Suprapubic skin (tissue), 4 donors: ENCODE results near the gene PREX1. TPM values are rescaled to one million over a fixed set of nuclear protein-coding genes. Genes with fewer than 3 reads are reported as not detected.
A peak's percentile ranks its signal among the peaks of the same experiment; 100 is the strongest.

Experiments
- DNase-seq, 2 donors: peaks; one replicate each; pipeline ENCODE4 v3.0.0-alpha.2; 2019; ENCODE audit warnings: low spot score in 2 of 2
- H3K27ac ChIP-seq: fragments of 200-600 bp; sonication (generic); one replicate; pipeline ENCODE4 v1.5.1; 2019
- H3K27me3 ChIP-seq: fragments of 200-600 bp; sonication (generic); one replicate; pipeline ENCODE4 v1.5.1; 2019
- H3K36me3 ChIP-seq: fragments of 200-600 bp; sonication (generic); one replicate; pipeline ENCODE4 v1.5.1; 2019
- H3K4me1 ChIP-seq: fragments of 200-600 bp; sonication (generic); one replicate; pipeline ENCODE4 v1.5.1; 2019
- H3K4me3 ChIP-seq: fragments of 200-600 bp; sonication (generic); one replicate; pipeline ENCODE4 v1.5.1; 2019; ENCODE audit warnings: mild to moderate bottlenecking
- H3K9me3 ChIP-seq: fragments of 200-600 bp; sonication (generic); one replicate; pipeline ENCODE4 v1.5.1; 2019
- EP300 ChIP-seq: sonication (generic); formaldehyde crosslinking; IDR thresholded peaks from one replicate; pipeline ENCODE4 v1.6.1; 2017; ENCODE audit warnings: antibody characterized with exemption
- POLR2A ChIP-seq, 2 donors: fragments of 450-650 bp; IDR thresholded peaks; one replicate each; pipeline ENCODE4 v1.6.1; 2017; ENCODE audit warnings: antibody characterized with exemption in 2 of 2, mild to moderate bottlenecking in 2 of 2, moderate library complexity in 2 of 2
- POLR2AphosphoS5 ChIP-seq, 3 donors: sonication (generic); formaldehyde crosslinking; IDR thresholded peaks; one replicate each; pipeline ENCODE4 v1.6.1; 2017; ENCODE audit warnings: antibody characterized with exemption in 3 of 3
- WGBS: methylation state at CpG from one replicate; pipeline ENCODE4 v1.1.5; 2018; 5-methylcytosine and 5-hydroxymethylcytosine counted together
- total RNA-seq, 4 donors: library from RNA; depleted of rRNA; stranded (reverse); fragments of >200 nt; gene quantifications; one replicate each; pipeline ENCODE4 v1.1.0, GENCODE V29; 2016
- TF ChIP-seq, protein P1 (sequence below), 2 donors: fragments of 200-600 bp in 1 of 2; fragments of 450-650 bp in 1 of 2; sonication (generic) in 1 of 2; IDR thresholded peaks; one replicate each; pipeline ENCODE4 v1.5.1; 2016 to 2019; ENCODE audit warnings: antibody characterized with exemption in 2 of 2, mild to moderate bottlenecking in 1 of 2, moderate library complexity in 1 of 2

Gene PREX1
- total RNA-seq, 4 donors from 2014 or later = 4.7 to 15.1 (median 10.2) TPM

DNA sequence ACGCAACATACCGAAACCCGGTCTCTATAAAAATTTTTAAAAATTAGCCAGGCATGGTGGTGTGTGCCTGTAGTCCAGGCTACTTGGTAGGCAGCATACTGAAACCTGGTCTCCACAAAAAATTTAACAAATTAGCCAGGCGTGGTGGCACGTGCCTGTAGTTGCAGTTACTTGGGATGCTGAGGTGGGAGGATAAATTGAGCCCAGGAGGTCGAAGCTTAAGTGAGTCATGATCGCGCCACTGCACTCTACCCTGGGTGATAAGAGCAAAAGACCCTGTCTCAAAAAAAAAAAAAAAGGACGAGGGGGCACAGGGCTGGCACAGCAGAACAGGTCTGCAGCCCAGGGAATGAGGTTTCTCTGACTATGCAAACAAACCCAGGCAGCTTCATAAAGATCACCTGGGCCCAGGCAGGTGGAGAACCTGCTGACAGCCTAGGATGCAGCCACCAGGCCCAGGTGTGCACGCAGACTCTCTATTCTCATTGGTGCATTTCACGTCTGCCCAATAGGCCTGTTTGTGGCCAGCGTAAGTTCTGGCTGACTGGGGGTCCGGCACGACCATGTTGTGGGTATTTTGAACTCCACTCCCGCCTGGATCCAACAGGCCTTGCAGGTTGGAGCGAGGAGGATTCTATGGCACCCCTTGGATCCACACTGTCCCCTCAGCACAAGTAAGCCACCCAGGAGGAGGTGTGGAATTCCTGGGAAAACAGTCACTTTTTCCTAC is 204.5 kb downstream of the PREX1 start:
- no peak overlapping the region for H3K27ac ChIP-seq
- DNase-seq = no peak
- H3K27me3 ChIP-seq = no peaks in the 10 kb centered on the region
- TF ChIP-seq POLR2AphosphoS5 (IDR thresholded peaks at IDR 0.05) (no peak), EP300 (no peak), POLR2A (IDR thresholded peaks at IDR 0.05) (no peak)
- TF ChIP-seq, protein P1, sequence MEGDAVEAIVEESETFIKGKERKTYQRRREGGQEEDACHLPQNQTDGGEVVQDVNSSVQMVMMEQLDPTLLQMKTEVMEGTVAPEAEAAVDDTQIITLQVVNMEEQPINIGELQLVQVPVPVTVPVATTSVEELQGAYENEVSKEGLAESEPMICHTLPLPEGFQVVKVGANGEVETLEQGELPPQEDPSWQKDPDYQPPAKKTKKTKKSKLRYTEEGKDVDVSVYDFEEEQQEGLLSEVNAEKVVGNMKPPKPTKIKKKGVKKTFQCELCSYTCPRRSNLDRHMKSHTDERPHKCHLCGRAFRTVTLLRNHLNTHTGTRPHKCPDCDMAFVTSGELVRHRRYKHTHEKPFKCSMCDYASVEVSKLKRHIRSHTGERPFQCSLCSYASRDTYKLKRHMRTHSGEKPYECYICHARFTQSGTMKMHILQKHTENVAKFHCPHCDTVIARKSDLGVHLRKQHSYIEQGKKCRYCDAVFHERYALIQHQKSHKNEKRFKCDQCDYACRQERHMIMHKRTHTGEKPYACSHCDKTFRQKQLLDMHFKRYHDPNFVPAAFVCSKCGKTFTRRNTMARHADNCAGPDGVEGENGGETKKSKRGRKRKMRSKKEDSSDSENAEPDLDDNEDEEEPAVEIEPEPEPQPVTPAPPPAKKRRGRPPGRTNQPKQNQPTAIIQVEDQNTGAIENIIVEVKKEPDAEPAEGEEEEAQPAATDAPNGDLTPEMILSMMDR (IDR thresholded peaks at IDR 0.05) = no peak
- H3K9me3 ChIP-seq = no peaks in the 10 kb centered on the region
- no peak overlapping the region for H3K4me3 ChIP-seq
- WGBS = 94% methylated on average over 16 of the region's 16 CpGs
- H3K4me1 ChIP-seq = peaks cover 24% of the 10 kb centered on the region
- peaks cover 5% of the 10 kb centered on the region for H3K36me3 ChIP-seq

DNA sequence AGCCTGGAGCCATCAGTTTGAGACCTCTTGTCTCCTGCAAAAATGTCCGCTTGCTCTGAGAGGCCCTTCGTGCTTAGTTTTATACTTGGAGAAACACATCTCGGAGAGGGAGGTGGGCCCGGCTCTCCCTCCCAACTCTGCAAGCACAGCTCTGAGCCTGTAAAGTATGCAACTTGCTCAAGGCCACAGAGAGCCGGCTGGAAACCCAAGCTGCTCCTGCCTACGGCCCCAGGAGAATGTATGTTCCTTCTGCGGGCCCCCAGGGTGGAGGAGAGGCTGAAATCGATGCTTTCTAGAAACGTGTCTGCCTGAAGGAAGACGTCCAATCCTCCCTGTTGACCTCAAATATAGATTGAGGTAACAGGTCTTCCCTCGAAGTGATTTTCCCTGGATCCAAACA is 205.4 kb downstream of the PREX1 start:
- WGBS = 75% methylated on average over 11 of the region's 11 CpGs
- no peak for TF ChIP-seq POLR2A (IDR thresholded peaks at IDR 0.05)
- no peak for DNase-seq
- Histone ChIP-seq H3K27ac (no peak overlapping the region), H3K4me1 (peaks cover 24% of the 10 kb centered on the region), H3K27me3 (no peaks in the 10 kb centered on the region), H3K36me3 (peaks cover 5% of the 10 kb centered on the region), H3K9me3 (no peaks in the 10 kb centered on the region), H3K4me3 (no peak overlapping the region)

DNA sequence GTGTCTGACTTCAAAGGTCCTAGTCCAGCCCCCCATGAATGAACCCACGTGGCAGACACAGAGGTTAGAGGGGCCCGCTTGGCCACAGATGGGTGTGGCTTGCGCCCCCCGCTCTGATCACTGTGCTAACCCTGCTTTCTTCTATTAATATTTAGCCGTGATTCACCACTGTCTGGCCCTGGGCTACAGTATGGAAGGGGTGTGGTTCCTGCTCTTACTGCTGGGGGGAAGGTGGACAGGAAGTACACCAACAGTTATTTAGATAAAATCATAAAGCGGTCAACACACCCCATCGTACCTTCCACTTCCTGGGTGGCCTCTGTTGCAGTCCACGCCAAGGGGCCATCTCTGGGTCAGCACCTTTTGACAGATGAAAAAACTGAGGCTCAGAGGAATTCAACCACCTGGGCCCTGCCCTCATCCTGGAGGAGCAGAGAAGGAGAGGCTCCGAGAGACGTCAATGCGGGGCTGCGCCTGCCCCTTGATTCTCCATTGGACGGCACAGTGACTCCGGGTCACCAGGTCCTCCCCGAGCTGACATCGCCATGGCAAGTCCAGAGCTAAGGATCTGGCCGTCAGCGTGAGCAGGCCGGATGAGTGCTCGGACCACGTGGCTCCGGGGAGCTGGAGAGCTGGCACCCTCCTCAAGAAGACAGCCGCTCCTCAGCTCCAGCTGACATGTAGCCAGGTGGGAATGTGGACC is 206.3 kb downstream of the PREX1 start:
- WGBS = 47% methylated on average over 20 of the region's 23 CpGs
- DNase-seq = no peak
- H3K27ac ChIP-seq = no peak overlapping the region
- H3K9me3 ChIP-seq = no peaks in the 10 kb centered on the region
- TF ChIP-seq EP300 = no peak
- TF ChIP-seq, protein P1 (IDR thresholded peaks at IDR 0.05) = no peak
- TF ChIP-seq POLR2A (IDR thresholded peaks at IDR 0.05) = no peak
- TF ChIP-seq POLR2AphosphoS5 (IDR thresholded peaks at IDR 0.05) = no peak
- H3K36me3 ChIP-seq = peaks cover 5% of the 10 kb centered on the region
- no peaks in the 10 kb centered on the region for H3K27me3 ChIP-seq
- H3K4me1 ChIP-seq = peaks cover 24% of the 10 kb centered on the region
- H3K4me3 ChIP-seq = no peak overlapping the region

DNA sequence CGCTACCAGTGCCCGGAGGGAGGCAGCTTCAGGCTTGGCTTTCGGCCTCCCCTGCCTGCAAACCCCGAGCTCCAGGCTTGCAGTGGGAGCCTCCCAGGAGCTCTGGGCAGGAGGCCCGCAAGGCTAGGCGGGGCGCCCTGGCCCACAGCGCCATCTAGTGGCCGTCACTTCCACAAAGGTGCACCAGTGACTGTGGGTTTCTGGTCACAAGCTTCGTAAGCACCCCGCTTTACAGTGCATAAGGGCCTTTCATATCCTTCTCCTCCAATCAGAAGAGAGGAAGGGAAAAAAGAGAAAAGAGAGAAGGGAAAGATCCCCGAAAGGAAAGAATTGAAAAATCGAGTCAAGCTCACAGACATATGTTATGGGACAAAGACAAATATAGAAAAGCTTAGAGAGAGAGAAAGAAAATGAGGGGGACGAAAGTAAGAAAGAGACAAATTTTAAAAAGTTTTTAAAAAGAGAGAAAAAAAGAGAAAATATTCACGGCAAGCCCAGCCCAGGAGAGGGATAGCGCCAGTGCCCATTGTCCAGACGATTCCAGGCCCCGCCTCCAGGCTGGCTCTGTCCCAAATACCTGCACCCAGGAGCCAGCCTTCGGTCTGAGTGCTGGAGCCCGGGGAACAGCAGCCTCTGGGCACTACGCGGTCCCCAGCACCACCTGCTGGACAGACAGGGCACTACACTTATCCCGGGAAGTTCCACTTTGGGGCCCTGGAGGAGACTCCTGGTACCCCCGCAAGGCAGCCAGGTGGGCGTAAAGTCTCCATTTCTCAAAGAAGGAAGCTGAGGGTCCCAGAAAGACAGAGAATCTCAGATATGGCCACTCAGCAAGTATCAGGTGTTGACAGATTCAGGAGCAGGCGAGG is 207.1 kb downstream of the PREX1 start:
- 5% methylated on average over 26 of the region's 26 CpGs for WGBS
- Histone ChIP-seq H3K27ac (no peak overlapping the region), H3K4me3 (peak overlapping the region; percentile 30), H3K9me3 (no peaks in the 10 kb centered on the region), H3K4me1 (peaks cover 24% of the 10 kb centered on the region), H3K36me3 (peaks cover 4% of the 10 kb centered on the region), H3K27me3 (no peaks in the 10 kb centered on the region)
- DNase-seq = peak in 1 of 2 donors; percentile 86
- TF ChIP-seq EP300 (no peak), POLR2A (IDR thresholded peaks at IDR 0.05) (no peak), POLR2AphosphoS5 (IDR thresholded peaks at IDR 0.05) (no peak)
- TF ChIP-seq, protein P1 (IDR thresholded peaks at IDR 0.05) = peak; percentile 84 to 91

DNA sequence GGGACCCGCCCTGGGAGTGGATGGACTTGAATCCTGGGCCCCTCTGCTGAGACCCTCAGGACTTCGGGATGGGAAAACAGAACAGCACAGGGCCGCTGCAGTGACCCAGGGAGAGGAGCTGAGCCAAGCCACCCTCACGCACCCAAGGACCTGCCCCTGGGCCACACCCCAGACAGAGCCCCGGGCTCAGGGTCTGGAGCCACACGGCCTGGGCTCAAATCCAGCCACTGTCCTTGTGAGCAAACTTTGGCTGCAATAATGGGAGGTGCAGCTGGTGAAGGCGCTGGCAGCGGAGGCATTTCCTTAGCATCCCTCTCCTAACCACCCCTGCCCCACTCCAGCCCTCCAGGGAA is 207.7 kb downstream of the PREX1 start:
- DNase-seq = no peak
- Histone ChIP-seq H3K4me1 (peaks cover 24% of the 10 kb centered on the region), H3K36me3 (no peaks in the 10 kb centered on the region), H3K9me3 (no peaks in the 10 kb centered on the region), H3K27ac (no peak overlapping the region), H3K27me3 (no peaks in the 10 kb centered on the region), H3K4me3 (no peak overlapping the region)
- WGBS = 13% methylated on average over 5 of the region's 8 CpGs
- TF ChIP-seq POLR2AphosphoS5 (IDR thresholded peaks at IDR 0.05) = no peak
- TF ChIP-seq POLR2A (IDR thresholded peaks at IDR 0.05) = no peak
- no peak for TF ChIP-seq EP300
- TF ChIP-seq, protein P1 (IDR thresholded peaks at IDR 0.05) = no peak
